BJ (cell line): ENCODE measurements around the gene JPH4. TPM values are rescaled to one million over a fixed set of nuclear protein-coding genes. Genes with fewer than 3 reads are reported as not detected.

Experiments used
- CTCF ChIA-PET: fragments of 350-600 bp; formaldehyde crosslinking; extraction: SDS; loops from one replicate; lab custom pipeline; 2021; ENCODE audit warnings: antibody characterized with exemption, inconsistent platforms; lab: Yijun Ruan, JAX
- POLR2A ChIA-PET: fragments of 300-600 bp; sonication (Branson Sonifier 250); formaldehyde crosslinking; extraction: SDS; loops from one replicate; lab custom pipeline; 2021; ENCODE audit warnings: antibody characterized with exemption; lab: Charles Lee
- DNase-seq: peaks from one replicate; pipeline ENCODE4 v3.0.0-alpha.2; 2011; ENCODE audit warnings: low read depth
- H3K27me3 ChIP-seq: 2 replicates; pipeline ENCODE4 v1.6.0; 2011; ENCODE audit warnings: low read length; ENCODE audit not compliant: control insufficient read depth, insufficient read depth
- H3K36me3 ChIP-seq: 2 replicates; pipeline ENCODE4 v1.5.1; 2011; ENCODE audit warnings: low read length; ENCODE audit not compliant: control insufficient read depth, insufficient read depth
- H3K4me3 ChIP-seq: 2 replicates; pipeline ENCODE4 v1.5.1; 2011; ENCODE audit warnings: low read depth, mild to moderate bottlenecking, control low read depth, low read length
- CTCF ChIP-seq: IDR thresholded peaks from 2 replicates; pipeline ENCODE4 v1.5.1; 2011; ENCODE audit warnings: low read depth, mild to moderate bottlenecking, control low read depth, inconsistent platforms, low read length, moderate library complexity; ENCODE audit not compliant: insufficient read depth
- polyA plus RNA-seq: library from polyadenylated mRNA; depleted of rRNA; stranded (reverse); fragments of >200 nt; gene quantifications from 2 replicates; pipeline ENCODE4 v1.2.3, GENCODE V29; 2011

JPH4 gene
- polyA plus RNA-seq, 1 experiment = not detected

GRCh38 chr14:23609001-23609400 is 30.4 kb upstream of the JPH4 start:
- no peak for TF ChIP-seq CTCF
- ChIA-PET POLR2A (no interaction called here), CTCF (no interaction called here)
- no peak for DNase-seq
- Histone ChIP-seq H3K36me3 (no peaks in the 10 kb centered on the region), H3K4me3 (no peak overlapping the region), H3K27me3 (0 out of 2 replicates have a peak, but pooled peaks cover 1% of the 10 kb centered on the region)

GRCh38 chr14:23608454-23608853 is 29.9 kb upstream of the JPH4 start:
- Histone ChIP-seq H3K27me3 (0 out of 2 replicates have a peak, but pooled peaks cover 1% of the 10 kb centered on the region), H3K4me3 (no peak overlapping the region), H3K36me3 (no peaks in the 10 kb centered on the region)
- ChIA-PET POLR2A (no interaction called here), CTCF (no interaction called here)
- no peak for DNase-seq
- no peak for TF ChIP-seq CTCF

- no peak for DNase-seq
- H3K4me3 ChIP-seq = no peak overlapping the region
- H3K27me3 ChIP-seq = 0 out of 2 replicates have a peak, but pooled peaks cover 1% of the 10 kb centered on the region
- TF ChIP-seq CTCF = no peak
- CTCF ChIA-PET = interaction anchor here (0.6 to 1.4 kb wide), 2 partner anchors 24 to 320 kb away, joined by 3 to 4 read pairs; no protein-coding TSS in a partner anchor
- H3K36me3 ChIP-seq = no peaks in the 10 kb centered on the region
- POLR2A ChIA-PET = no interaction called here
Measured at GRCh38 chr14:23605931-23606585, 27.5 kb upstream of the JPH4 start.

GRCh38 chr14:23604675-23605170 is 26.1 kb upstream of the JPH4 start:
- CTCF ChIA-PET = interaction anchor here (1.2 kb wide), 1 partner anchor 16 kb away, joined by 3 read pairs; no protein-coding TSS in a partner anchor
- no peak for TF ChIP-seq CTCF
- no peak overlapping the region for H3K4me3 ChIP-seq

GRCh38 chr14:23604148-23604547 is 25.6 kb upstream of the JPH4 start:
- POLR2A ChIA-PET = no interaction called here
- Histone ChIP-seq H3K36me3 (no peaks in the 10 kb centered on the region), H3K27me3 (0 out of 2 replicates have a peak, but pooled peaks cover 1% of the 10 kb centered on the region), H3K4me3 (no peak overlapping the region)
- no peak for DNase-seq
- CTCF ChIA-PET = interaction anchor here (1.0 kb wide), 1 partner anchor 13 kb away, joined by 3 read pairs; no protein-coding TSS in a partner anchor
- TF ChIP-seq CTCF = no peak

More at GRCh38 chr14:23604675-23605170, 26.1 kb upstream of the JPH4 start:
- Histone ChIP-seq H3K36me3 (no peaks in the 10 kb centered on the region), H3K27me3 (0 out of 2 replicates have a peak, but pooled peaks cover 1% of the 10 kb centered on the region)
- POLR2A ChIA-PET = no interaction called here
- DNase-seq = no peak
